H9 (cell line): ENCODE data around the gene PHF5A. TPM values are rescaled to one million over a fixed set of nuclear protein-coding genes. Genes with fewer than 3 reads are reported as not detected.

ENCODE experiments used
- DNase-seq: peaks from one replicate; pipeline ENCODE4 v3.0.0-alpha.2; 2017
- H2AFZ ChIP-seq: one replicate; pipeline ENCODE4 v1.6.1; 2013; ENCODE audit warnings: mild to moderate bottlenecking, low read length, control low read depth, moderate library complexity
- H2AK5ac ChIP-seq: 2 replicates; pipeline ENCODE4 v1.6.1; 2013; ENCODE audit warnings: low read length, control low read depth, mixed read lengths; ENCODE audit not compliant: insufficient read length
- H2BK120ac ChIP-seq: one replicate; pipeline ENCODE4 v1.6.1; 2013; ENCODE audit warnings: low read depth, mild to moderate bottlenecking, low read length, control low read depth, inconsistent platforms; ENCODE audit not compliant: poor library complexity, severe bottlenecking
- H2BK12ac ChIP-seq: 2 replicates; pipeline ENCODE4 v1.6.1; 2013; ENCODE audit warnings: low read length, control low read depth, mixed read lengths, low read depth; ENCODE audit not compliant: insufficient read length
- H2BK15ac ChIP-seq: 2 replicates; pipeline ENCODE4 v1.6.1; 2013; ENCODE audit warnings: low read depth, low read length, control low read depth
- H2BK20ac ChIP-seq: one replicate; pipeline ENCODE4 v1.6.1; 2013; ENCODE audit warnings: low read depth, mild to moderate bottlenecking, low read length, control low read depth, inconsistent platforms; ENCODE audit not compliant: poor library complexity, severe bottlenecking
- H2BK5ac ChIP-seq: 2 replicates; pipeline ENCODE4 v1.6.1; 2013; ENCODE audit warnings: low read length, control low read depth, mixed read lengths; ENCODE audit not compliant: insufficient read length
- H3K14ac ChIP-seq: 2 replicates; pipeline ENCODE4 v1.6.1; 2013; ENCODE audit warnings: low read length, control low read depth; ENCODE audit not compliant: insufficient read depth
- H3K18ac ChIP-seq: 2 replicates; pipeline ENCODE4 v1.6.1; 2013; ENCODE audit warnings: low read depth, mild to moderate bottlenecking, mixed read lengths, low read length, control low read depth; ENCODE audit not compliant: insufficient read length
- H3K23ac ChIP-seq: 2 replicates; pipeline ENCODE4 v1.6.1; 2013; ENCODE audit warnings: low read length, control low read depth, mixed read lengths, low read depth; ENCODE audit not compliant: insufficient read length
- H3K23me2 ChIP-seq: 2 replicates; pipeline ENCODE4 v1.6.1; 2013; ENCODE audit warnings: low read depth, mild to moderate bottlenecking, mixed read lengths, low read length, control low read depth; ENCODE audit not compliant: insufficient read length, poor library complexity, severe bottlenecking
- H3K27ac ChIP-seq: 2 replicates; pipeline ENCODE4 v1.5.1; 2013; ENCODE audit warnings: low read length, control low read depth, mixed read lengths, low read depth; ENCODE audit not compliant: insufficient read length
- H3K27me3 ChIP-seq: 2 replicates; pipeline ENCODE4 v1.6.1; 2013; ENCODE audit warnings: low read length, control low read depth, inconsistent platforms; ENCODE audit not compliant: insufficient read depth
- H3K4ac ChIP-seq: 2 replicates; pipeline ENCODE4 v1.6.1; 2013; ENCODE audit warnings: low read depth, mild to moderate bottlenecking, control low read depth, inconsistent platforms, low read length, moderate library complexity
- H3K4me1 ChIP-seq: 2 replicates; pipeline ENCODE4 v1.6.1; 2013; ENCODE audit warnings: low read length, control low read depth, inconsistent platforms; ENCODE audit not compliant: insufficient read depth
- H3K4me2 ChIP-seq: 2 replicates; pipeline ENCODE4 v1.6.1; 2013; ENCODE audit warnings: low read length, control low read depth, mixed read lengths; ENCODE audit not compliant: insufficient read length, insufficient read depth
- H3K56ac ChIP-seq: 2 replicates; pipeline ENCODE4 v1.6.1; 2013; ENCODE audit warnings: low read depth, mild to moderate bottlenecking, mixed read lengths, low read length, control low read depth; ENCODE audit not compliant: insufficient read length
- H3K79me1 ChIP-seq: 2 replicates; pipeline ENCODE4 v1.6.1; 2013; ENCODE audit warnings: low read depth, mild to moderate bottlenecking, moderate library complexity, low read length, control low read depth, inconsistent platforms; ENCODE audit not compliant: insufficient read depth, poor library complexity, severe bottlenecking
- H3K79me2 ChIP-seq: 2 replicates; pipeline ENCODE4 v1.6.1; 2013; ENCODE audit warnings: low read length, control low read depth, inconsistent platforms; ENCODE audit not compliant: insufficient read depth
- H3K9ac ChIP-seq: 2 replicates; pipeline ENCODE4 v1.6.1; 2013; ENCODE audit warnings: low read length, control low read depth, mixed read lengths; ENCODE audit not compliant: insufficient read length; ENCODE audit errors: extremely low read depth
- H3K9me3 ChIP-seq: one replicate; pipeline ENCODE4 v1.6.1; 2013; ENCODE audit warnings: low read depth, low read length, inconsistent platforms; ENCODE audit not compliant: control insufficient read depth
- H3T11ph ChIP-seq: one replicate; pipeline ENCODE4 v1.6.1; 2013; ENCODE audit warnings: mild to moderate bottlenecking, low read length, control low read depth, inconsistent platforms
- H4K20me1 ChIP-seq: one replicate; pipeline ENCODE4 v1.6.1; 2013; ENCODE audit not compliant: control insufficient read depth, insufficient read length, insufficient read depth
- H4K5ac ChIP-seq: 2 replicates; pipeline ENCODE4 v1.6.1; 2013; ENCODE audit warnings: low read depth, mild to moderate bottlenecking, mixed read lengths, low read length, control low read depth; ENCODE audit not compliant: insufficient read length
- H4K8ac ChIP-seq: replicated peaks from 2 replicates; pipeline ENCODE4 v1.6.1; 2013; ENCODE audit warnings: low read length, control low read depth, mixed read lengths, low read depth; ENCODE audit not compliant: insufficient read length
- H4K91ac ChIP-seq: 2 replicates; pipeline ENCODE4 v1.6.1; 2013; ENCODE audit warnings: low read depth, mild to moderate bottlenecking, moderate library complexity, mixed read lengths, low read length, control low read depth; ENCODE audit not compliant: insufficient read length
- H3K27ac Mint-ChIP-seq, 3 experiments: 2 replicates in 2 of 3; 3 replicates in 1 of 3; pipeline ENCODE4 v1.8.0; 2020 to 2021; ENCODE audit warnings: mixed read lengths in 3 of 3, mild to moderate bottlenecking in 1 of 3, moderate library complexity in 1 of 3
- H3K27me3 Mint-ChIP-seq: 2 replicates; pipeline ENCODE4 v1.8.0; 2021; ENCODE audit warnings: low read depth, mild to moderate bottlenecking, moderate library complexity, mixed read lengths
- H3K36me3 Mint-ChIP-seq, 3 experiments: 2 replicates in 2 of 3; 3 replicates in 1 of 3; pipeline ENCODE4 v1.8.0; 2020 to 2021; ENCODE audit warnings: low read depth in 3 of 3, mixed read lengths in 3 of 3; ENCODE audit not compliant: insufficient read depth in 1 of 3
- H3K4me1 Mint-ChIP-seq, 2 experiments: 2 replicates each; pipeline ENCODE4 v1.8.0; 2020; ENCODE audit warnings: mixed read lengths in 2 of 2
- H3K4me3 Mint-ChIP-seq, 2 experiments: 2 replicates in 1 of 2; 3 replicates in 1 of 2; pipeline ENCODE4 v1.8.0; 2020 to 2021; ENCODE audit warnings: mild to moderate bottlenecking in 2 of 2, mixed read lengths in 2 of 2, moderate library complexity in 1 of 2
- H3K9me3 Mint-ChIP-seq, 2 experiments: 2 replicates in 1 of 2; 3 replicates in 1 of 2; pipeline ENCODE4 v1.8.0; 2020; ENCODE audit warnings: mild to moderate bottlenecking in 2 of 2, mixed read lengths in 2 of 2, moderate library complexity in 1 of 2
- WGBS: extraction: QIAGEN DNeasy Blood & Tissue Kit; methylation state at CpG from one replicate; pipeline ENCODE4 v1.1.7; 2013; ENCODE audit warnings: missing lambda C conversion rate, low lambda C conversion rate, mixed read lengths; ENCODE audit not compliant: insufficient read length; ENCODE audit errors: extremely low coverage; 5-methylcytosine and 5-hydroxymethylcytosine counted together
- total RNA-seq: library from RNA; stranded (reverse); gene quantifications from 2 replicates; pipeline ENCODE4 v1.2.1, GENCODE V29; 2021
- TF ChIP-seq, protein P1 (sequence below): fragments of 200-600 bp; sonication (generic); conservative IDR thresholded peaks from 3 replicates; pipeline ENCODE4 v1.8.0; 2021; ENCODE audit warnings: antibody characterized with exemption, mild to moderate bottlenecking

The PHF5A gene
- total RNA-seq, 1 experiment from 2014 or later = 114 TPM

DNA sequence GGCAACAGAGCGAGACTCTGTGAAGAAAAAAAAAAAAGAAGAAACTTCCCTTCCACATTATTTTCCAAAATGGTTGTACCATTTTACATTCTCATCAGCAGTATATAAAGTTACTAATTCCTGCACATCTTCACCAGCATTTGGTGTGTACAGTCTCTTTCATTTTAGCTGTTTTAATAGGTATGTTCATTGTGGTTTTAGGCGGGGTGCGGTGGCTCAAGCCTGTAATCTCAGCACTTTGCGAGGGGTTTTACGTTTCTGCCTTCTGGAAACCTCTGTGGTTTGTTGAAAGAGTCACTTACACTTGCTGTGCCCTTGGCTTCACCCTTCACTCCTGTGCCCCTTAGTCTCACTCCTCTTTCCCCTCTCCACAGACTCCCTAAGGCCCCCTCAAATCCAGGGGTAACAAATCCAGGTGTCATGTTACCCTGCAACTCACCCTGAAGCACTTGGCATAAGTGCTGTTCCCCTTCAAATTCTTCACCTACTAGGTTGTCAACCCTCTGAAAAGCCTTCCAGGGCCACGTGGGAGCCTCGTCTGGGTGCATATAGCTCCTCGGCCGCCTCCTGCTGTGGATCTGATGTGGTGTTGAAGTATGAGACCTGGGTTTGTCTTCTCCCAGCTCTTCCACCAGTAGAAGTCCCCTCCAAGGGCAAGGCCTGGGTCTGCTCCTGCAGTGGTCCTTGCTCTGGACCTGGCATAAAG, 42.7 kb downstream of the PHF5A start:
- H3K14ac ChIP-seq = no peak overlapping the region
- TF ChIP-seq, protein P1, sequence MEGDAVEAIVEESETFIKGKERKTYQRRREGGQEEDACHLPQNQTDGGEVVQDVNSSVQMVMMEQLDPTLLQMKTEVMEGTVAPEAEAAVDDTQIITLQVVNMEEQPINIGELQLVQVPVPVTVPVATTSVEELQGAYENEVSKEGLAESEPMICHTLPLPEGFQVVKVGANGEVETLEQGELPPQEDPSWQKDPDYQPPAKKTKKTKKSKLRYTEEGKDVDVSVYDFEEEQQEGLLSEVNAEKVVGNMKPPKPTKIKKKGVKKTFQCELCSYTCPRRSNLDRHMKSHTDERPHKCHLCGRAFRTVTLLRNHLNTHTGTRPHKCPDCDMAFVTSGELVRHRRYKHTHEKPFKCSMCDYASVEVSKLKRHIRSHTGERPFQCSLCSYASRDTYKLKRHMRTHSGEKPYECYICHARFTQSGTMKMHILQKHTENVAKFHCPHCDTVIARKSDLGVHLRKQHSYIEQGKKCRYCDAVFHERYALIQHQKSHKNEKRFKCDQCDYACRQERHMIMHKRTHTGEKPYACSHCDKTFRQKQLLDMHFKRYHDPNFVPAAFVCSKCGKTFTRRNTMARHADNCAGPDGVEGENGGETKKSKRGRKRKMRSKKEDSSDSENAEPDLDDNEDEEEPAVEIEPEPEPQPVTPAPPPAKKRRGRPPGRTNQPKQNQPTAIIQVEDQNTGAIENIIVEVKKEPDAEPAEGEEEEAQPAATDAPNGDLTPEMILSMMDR = no peak

More for the DNA sequence above, 42.7 kb downstream of the PHF5A start:
- Histone ChIP-seq H2BK12ac (no peak overlapping the region), H3K4ac (no peak overlapping the region), H3K27me3 (no peaks in the 10 kb centered on the region), H2AK5ac (no peak overlapping the region), H3K79me1 (no peaks in the 10 kb centered on the region), H3K4me1 (no peaks in the 10 kb centered on the region), H4K20me1 (no peaks in the 10 kb centered on the region), H2BK120ac (no peak overlapping the region), H3K9me3 (no peaks in the 10 kb centered on the region), H2BK20ac (no peak overlapping the region), H4K5ac (no peak overlapping the region), H4K8ac (no peak overlapping the region), H3K56ac (no peak overlapping the region), H2BK15ac (no peak overlapping the region), H4K91ac (no peak overlapping the region), H2AFZ (no peak overlapping the region), H3K9ac (no peak overlapping the region), H3T11ph (no peak overlapping the region), H3K4me2 (no peak overlapping the region), H3K18ac (no peak overlapping the region), H3K79me2 (no peaks in the 10 kb centered on the region), H3K23me2 (no peaks in the 10 kb centered on the region), H3K23ac (no peak overlapping the region), H3K27ac (no peak overlapping the region), H2BK5ac (no peak overlapping the region)
- no peak overlapping the region for H3K4me3 Mint-ChIP-seq
- H3K27ac Mint-ChIP-seq = peak overlapping the region in 2 of 3 experiments; percentile 86 to 88; a peak in 5 of 7 replicates
- no peak for DNase-seq
- no CpG with 5 or more reads among the region's 9 CpGs for WGBS
- no peaks in the 10 kb centered on the region for H3K27me3 Mint-ChIP-seq
- H3K36me3 Mint-ChIP-seq = peaks cover 2 to 8% (median 7%) of the 10 kb centered on the region in 3 experiments; a peak in 5 of 7 replicates
- peaks cover 3 to 6% of the 10 kb centered on the region in 2 experiments; a peak in 3 of 4 replicates for H3K4me1 Mint-ChIP-seq
- H3K9me3 Mint-ChIP-seq = no peaks in the 10 kb centered on the region
